ENCODE results near the gene EEIG1. TPM values are rescaled to one million over a fixed set of nuclear protein-coding genes. Genes with fewer than 3 reads are reported as not detected.

Gene EEIG1
- total RNA-seq, 1 donor from 2014 or later: 32.8 TPM

DNA sequence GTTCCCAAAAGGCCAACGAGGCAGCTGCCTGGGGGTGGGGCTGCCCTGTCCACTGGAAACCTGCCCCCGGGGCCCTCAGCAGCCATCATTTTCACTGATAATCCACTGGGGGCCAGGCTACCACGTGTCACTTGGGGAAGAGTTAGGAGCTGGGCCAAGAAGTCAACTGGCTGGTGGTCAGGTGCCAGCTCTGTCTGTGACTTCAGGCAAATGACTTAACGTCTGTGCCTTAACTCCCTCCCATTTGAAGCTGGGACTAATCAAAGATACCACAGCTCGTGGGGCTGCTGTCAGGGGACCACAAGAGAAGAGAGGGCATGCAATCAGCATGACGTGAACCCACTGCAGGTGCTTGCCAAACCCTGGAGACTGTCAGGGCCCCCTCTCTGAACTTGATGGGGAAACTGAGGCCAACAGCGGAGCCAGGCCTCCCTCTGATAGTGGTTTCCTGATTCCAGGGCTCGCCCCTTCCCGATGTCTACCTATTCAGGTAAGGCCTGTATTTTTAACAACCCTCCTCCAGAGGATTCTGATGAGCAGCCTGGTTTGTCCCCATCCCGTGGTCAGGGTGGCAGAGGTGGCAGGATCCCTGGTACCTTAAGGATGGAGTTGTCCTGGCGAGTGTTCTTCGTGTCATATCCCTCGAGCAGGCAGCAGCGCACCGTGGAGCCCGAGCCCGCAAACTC is 30.8 kb downstream of the EEIG1 start:
- no peaks in the 10 kb centered on the region for H3K9me3 ChIP-seq
- no peak overlapping the region for H3K27ac ChIP-seq
- H3K27me3 ChIP-seq: no peaks in the 10 kb centered on the region
- TF ChIP-seq, protein P1, sequence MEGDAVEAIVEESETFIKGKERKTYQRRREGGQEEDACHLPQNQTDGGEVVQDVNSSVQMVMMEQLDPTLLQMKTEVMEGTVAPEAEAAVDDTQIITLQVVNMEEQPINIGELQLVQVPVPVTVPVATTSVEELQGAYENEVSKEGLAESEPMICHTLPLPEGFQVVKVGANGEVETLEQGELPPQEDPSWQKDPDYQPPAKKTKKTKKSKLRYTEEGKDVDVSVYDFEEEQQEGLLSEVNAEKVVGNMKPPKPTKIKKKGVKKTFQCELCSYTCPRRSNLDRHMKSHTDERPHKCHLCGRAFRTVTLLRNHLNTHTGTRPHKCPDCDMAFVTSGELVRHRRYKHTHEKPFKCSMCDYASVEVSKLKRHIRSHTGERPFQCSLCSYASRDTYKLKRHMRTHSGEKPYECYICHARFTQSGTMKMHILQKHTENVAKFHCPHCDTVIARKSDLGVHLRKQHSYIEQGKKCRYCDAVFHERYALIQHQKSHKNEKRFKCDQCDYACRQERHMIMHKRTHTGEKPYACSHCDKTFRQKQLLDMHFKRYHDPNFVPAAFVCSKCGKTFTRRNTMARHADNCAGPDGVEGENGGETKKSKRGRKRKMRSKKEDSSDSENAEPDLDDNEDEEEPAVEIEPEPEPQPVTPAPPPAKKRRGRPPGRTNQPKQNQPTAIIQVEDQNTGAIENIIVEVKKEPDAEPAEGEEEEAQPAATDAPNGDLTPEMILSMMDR (IDR thresholded peaks at IDR 0.05): no peak
- H3K4me3 ChIP-seq: no peak overlapping the region
- intact Hi-C loops (cut with DNase I): no loop called here
- H3K36me3 ChIP-seq: peaks cover 4 to 9% of the 10 kb centered on the region in 2 donors
- peaks cover 0 to 8% of the 10 kb centered on the region in 2 donors for H3K4me1 ChIP-seq
- no peak for DNase-seq (ENCODE audit: low spot score in 2 of 2)

DNA sequence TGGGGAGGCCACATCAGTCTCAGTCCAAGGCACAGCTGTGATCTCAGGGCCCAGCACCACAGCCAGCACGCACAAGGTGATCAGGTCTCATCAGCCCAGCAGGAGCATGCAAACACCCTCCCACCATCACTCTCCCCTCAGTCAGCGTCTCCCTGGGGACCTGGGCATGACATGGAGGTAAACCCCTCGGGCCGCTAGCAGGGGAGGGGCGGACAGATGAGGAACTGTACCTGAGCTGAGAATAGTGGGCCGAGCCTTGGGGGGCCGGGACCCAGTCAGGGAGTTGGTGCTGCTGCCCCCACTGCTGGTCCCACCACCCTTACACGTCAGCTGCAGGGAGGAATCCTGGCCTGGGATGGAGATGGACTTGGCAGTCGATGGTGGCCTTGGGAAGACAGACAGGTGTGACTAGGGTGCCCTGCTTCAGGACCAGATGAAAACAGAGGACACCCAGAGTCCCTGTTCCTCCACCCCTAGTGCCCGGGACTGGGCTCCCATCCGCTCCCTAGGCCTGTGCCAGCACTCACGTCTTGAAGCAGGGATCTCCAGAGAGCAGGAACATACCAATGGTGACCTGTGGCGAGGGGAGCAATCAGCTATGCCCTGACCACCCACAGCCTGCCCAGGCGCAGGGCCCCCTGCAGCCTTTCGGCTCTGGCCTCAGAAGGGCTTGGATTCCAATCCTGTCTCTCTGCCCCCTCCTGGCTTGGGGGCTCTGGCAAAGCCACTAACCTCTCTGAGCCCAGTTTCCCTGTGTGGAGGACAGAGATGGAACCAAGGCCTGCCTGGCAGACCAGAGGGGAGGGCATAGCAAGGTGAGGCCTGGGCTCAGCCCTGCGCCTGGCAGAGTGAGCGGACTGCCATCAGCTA is 32.7 kb downstream of the EEIG1 start:
- H3K27ac ChIP-seq: no peak overlapping the region
- no peaks in the 10 kb centered on the region for H3K9me3 ChIP-seq
- no peak for DNase-seq (ENCODE audit: low spot score in 2 of 2)
- H3K4me1 ChIP-seq: no peaks in the 10 kb centered on the region
- intact Hi-C loops (cut with DNase I): no loop called here
- TF ChIP-seq, protein P1 (IDR thresholded peaks at IDR 0.05): no peak
- no peaks in the 10 kb centered on the region for H3K27me3 ChIP-seq
- H3K36me3 ChIP-seq: peaks cover 15% of the 10 kb centered on the region in 2 donors
- H3K4me3 ChIP-seq: no peak overlapping the region

DNA sequence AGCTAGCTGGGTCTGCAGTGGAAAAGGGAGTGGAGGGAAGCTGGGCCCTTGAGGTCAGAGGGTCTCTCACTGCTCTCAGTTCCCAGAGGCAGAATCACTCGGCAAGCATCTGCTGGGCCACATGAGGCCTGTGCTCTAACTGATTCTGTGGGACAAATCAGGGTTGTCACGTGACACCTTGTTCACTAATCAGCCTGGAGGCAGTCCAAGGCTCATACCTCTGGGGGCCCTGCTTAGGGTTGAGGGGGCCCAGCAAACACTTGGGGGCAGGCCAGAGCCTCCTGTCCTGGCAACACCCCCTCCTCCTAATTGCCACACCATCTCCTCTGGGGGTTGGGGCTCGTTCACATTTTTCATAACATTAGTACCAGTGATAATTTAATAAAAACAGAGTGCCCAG is 34.1 kb downstream of the EEIG1 start:
- H3K36me3 ChIP-seq: peaks cover 15 to 22% of the 10 kb centered on the region in 2 donors
- H3K4me1 ChIP-seq: peaks cover 0 to 4% of the 10 kb centered on the region in 2 donors
- TF ChIP-seq, protein P1 (IDR thresholded peaks at IDR 0.05): no peak
- intact Hi-C loops (cut with DNase I): no loop called here
- no peak overlapping the region for H3K4me3 ChIP-seq
- H3K9me3 ChIP-seq: no peaks in the 10 kb centered on the region
- DNase-seq (ENCODE audit: low spot score in 2 of 2): no peak
- H3K27ac ChIP-seq: no peak overlapping the region
- no peaks in the 10 kb centered on the region for H3K27me3 ChIP-seq

DNA sequence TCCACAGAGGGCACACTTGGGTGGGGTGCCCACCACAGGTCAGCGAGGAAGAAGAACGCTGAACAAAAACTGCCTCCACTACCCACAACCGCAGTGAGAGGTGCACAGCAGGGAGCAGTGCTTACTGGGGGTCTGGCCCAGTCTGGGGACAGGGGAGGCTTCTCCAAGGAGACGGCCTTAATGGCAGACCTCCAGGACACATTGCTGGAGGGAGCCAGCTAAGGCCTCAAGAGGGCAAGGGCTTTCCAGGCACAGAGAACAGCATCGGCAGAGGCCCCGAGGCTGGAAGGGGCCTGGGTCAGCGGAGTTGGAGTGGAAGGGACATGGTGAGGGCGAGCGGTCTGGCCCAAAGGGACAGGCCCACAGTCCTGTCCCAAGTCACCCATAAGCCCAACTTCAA is 34.8 kb downstream of the EEIG1 start:
- intact Hi-C loops (cut with DNase I): loop anchor here (2.0 kb wide), 1 partner anchor 171 kb away; no protein-coding TSS in a partner anchor
- Histone ChIP-seq H3K27me3 (no peaks in the 10 kb centered on the region), H3K4me1 (peaks cover 0 to 4% of the 10 kb centered on the region in 2 donors), H3K27ac (no peak overlapping the region), H3K4me3 (no peak overlapping the region), H3K36me3 (peaks cover 15 to 25% of the 10 kb centered on the region in 2 donors), H3K9me3 (no peaks in the 10 kb centered on the region)
- TF ChIP-seq, protein P1 (IDR thresholded peaks at IDR 0.05): no peak
- no peak for DNase-seq (ENCODE audit: low spot score in 2 of 2)

DNA sequence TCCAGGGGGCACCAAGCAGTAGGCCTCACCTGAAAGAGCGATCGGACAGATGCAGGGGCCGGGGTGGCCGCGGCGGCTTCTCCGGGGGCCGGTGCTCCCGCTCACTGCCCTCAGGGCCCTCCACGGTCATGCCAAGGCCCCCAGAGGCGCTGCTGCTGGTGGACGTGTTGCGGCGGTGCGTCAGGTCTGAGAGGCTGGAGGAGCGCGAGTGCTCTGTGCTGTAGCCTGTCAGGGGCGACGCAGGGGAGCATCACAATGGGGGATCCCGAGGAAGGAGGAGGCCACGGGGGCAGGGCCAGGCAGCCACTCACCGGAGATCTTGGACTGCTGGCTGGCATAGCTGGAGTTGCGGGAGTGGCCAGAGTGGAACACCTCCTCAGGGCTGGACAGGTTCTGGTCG is 35.5 kb downstream of the EEIG1 start:
- Histone ChIP-seq H3K27me3 (no peaks in the 10 kb centered on the region), H3K27ac (no peak overlapping the region), H3K4me3 (no peak overlapping the region), H3K36me3 (peaks cover 15 to 25% of the 10 kb centered on the region in 2 donors), H3K9me3 (no peaks in the 10 kb centered on the region), H3K4me1 (peaks cover 0 to 4% of the 10 kb centered on the region in 2 donors)
- TF ChIP-seq, protein P1 (IDR thresholded peaks at IDR 0.05): no peak
- no peak for DNase-seq (ENCODE audit: low spot score in 2 of 2)
- intact Hi-C loops (cut with DNase I): loop anchor here (2.0 kb wide), 1 partner anchor 171 kb away; no protein-coding TSS in a partner anchor

All from ascending aorta (tissue), 2 donors.